ENCODE results near the gene ACTL7A. TPM values are rescaled to one million over a fixed set of nuclear protein-coding genes. Genes with fewer than 3 reads are reported as not detected.

The ACTL7A gene
- total and polyA plus RNA-seq, 2 donors (not counting 1 experiment from before 2014, with no cell fraction given): not detected

DNA sequence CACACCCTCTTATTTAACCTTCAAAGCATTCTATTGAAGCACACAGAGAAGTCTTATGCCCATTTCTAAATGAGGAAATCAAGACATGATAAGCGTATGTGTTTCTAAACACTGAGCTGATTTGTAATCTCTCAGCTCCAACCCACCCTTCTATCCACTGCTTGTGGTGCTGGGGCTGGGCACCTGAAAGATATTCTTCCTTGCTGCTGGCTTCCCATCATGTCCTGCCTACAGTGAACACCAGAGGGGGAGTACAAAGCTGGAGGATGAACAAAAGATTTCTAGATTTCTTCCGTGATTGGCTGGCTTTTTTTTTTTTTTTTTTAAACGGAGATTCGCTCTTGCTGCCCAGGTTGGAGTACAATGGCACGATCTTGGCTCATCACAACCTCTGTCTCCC lies 14.4 kb downstream of the ACTL7A start:
- POLR2A ChIA-PET: no interaction called here
- Histone ChIP-seq H3K79me2 (ENCODE audit: control insufficient read depth, insufficient read depth, low read length) (no peaks in the 10 kb centered on the region), H3K27me3 (replicated peaks in 1 of 4; ENCODE audit: control extremely low read depth in 1 of 4, control insufficient read depth in 3 of 4, insufficient read depth in 4 of 4, low read length in 3 of 4) (no peaks in the 10 kb centered on the region), H3K9ac (ENCODE audit: low read length) (no peak overlapping the region), H3K4me1 (ENCODE audit: control insufficient read depth in 2 of 2, insufficient read depth in 2 of 2, low read length in 2 of 2) (no peaks in the 10 kb centered on the region), H3K4me2 (replicated peaks; ENCODE audit: low read depth, low read length, poor library complexity, severe bottlenecking) (no peak overlapping the region), H3K27ac (ENCODE audit: low read length in 2 of 2) (no peak overlapping the region), H3K4me3 (ENCODE audit: control extremely low read depth in 1 of 5, extremely low read depth in 1 of 5, insufficient read depth in 1 of 5, low read depth in 2 of 5, low read length in 4 of 5) (no peak overlapping the region), H2AFZ (ENCODE audit: insufficient read depth, low read depth, low read length, poor library complexity, severe bottlenecking) (no peak overlapping the region), H3K9me3 (ENCODE audit: control extremely low read depth in 1 of 3, control insufficient read depth in 2 of 3, insufficient read depth in 1 of 3, low read length in 2 of 3) (peaks cover 0 to 4% (median 0%) of the 10 kb centered on the region in 3 donors), H4K20me1 (ENCODE audit: control insufficient read depth, insufficient read depth, low read length, poor library complexity, severe bottlenecking) (no peaks in the 10 kb centered on the region), H3K36me3 (replicated peaks in 1 of 2; ENCODE audit: control extremely low read depth in 1 of 2, control insufficient read depth in 1 of 2, extremely low read depth in 1 of 2, insufficient read depth in 2 of 2, low read length in 1 of 2) (peaks cover 4 to 74% of the 10 kb centered on the region in 2 experiments)
- ATAC-seq (ENCODE audit: low read depth) (no peak), DNase-seq (no peak)
- CTCF ChIA-PET: interaction anchor here (0.9 to 1.2 kb wide), 2 partner anchors 15 to 78 kb away, joined by 3 read pairs; no protein-coding TSS in a partner anchor
- no peak overlapping the region for H3K27ac Mint-ChIP-seq
- TF ChIP-seq EZH2 (IDR thresholded peaks at IDR 0.05; ENCODE audit: borderline replicate concordance, insufficient read depth, low read depth, low read length, poor library complexity, severe bottlenecking): no peak
- TF ChIP-seq, protein P1, sequence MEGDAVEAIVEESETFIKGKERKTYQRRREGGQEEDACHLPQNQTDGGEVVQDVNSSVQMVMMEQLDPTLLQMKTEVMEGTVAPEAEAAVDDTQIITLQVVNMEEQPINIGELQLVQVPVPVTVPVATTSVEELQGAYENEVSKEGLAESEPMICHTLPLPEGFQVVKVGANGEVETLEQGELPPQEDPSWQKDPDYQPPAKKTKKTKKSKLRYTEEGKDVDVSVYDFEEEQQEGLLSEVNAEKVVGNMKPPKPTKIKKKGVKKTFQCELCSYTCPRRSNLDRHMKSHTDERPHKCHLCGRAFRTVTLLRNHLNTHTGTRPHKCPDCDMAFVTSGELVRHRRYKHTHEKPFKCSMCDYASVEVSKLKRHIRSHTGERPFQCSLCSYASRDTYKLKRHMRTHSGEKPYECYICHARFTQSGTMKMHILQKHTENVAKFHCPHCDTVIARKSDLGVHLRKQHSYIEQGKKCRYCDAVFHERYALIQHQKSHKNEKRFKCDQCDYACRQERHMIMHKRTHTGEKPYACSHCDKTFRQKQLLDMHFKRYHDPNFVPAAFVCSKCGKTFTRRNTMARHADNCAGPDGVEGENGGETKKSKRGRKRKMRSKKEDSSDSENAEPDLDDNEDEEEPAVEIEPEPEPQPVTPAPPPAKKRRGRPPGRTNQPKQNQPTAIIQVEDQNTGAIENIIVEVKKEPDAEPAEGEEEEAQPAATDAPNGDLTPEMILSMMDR (IDR thresholded peaks at IDR 0.05): no peak
- no peak overlapping the region for H3K4me3 Mint-ChIP-seq
- H3K4me1 Mint-ChIP-seq: no peaks in the 10 kb centered on the region
- intact Hi-C loops (cut with micrococcal nuclease): no loop called here
- no peaks in the 10 kb centered on the region for H3K9me3 Mint-ChIP-seq (ENCODE audit: insufficient read depth)
- no peaks in the 10 kb centered on the region for H3K27me3 Mint-ChIP-seq
- 100% methylated on average over 1 of the region's 5 CpGs for WGBS (ENCODE audit: insufficient coverage)

DNA sequence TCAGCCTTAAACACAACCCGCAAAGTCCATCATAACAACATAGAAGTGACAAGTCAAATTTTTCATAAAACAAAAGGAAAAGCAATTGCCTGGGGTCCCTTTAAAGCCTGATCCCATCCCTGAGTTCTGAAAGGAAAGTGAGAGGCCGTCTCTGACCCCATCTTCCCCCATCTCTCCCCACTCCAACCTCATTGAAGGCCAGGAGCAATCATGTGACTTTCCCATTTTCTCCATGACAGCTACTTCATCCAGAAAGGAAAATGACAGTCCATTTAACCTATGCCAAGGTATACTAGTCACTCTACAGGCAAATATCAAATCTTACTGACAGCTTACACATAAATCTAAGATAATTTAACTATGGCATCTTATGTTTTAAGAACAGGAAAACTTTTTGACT lies 15.5 kb downstream of the ACTL7A start:
- no peaks in the 10 kb centered on the region for H4K20me1 ChIP-seq (ENCODE audit: control insufficient read depth, insufficient read depth, low read length, poor library complexity, severe bottlenecking)
- H3K4me1 Mint-ChIP-seq: no peaks in the 10 kb centered on the region
- no peak for ATAC-seq (ENCODE audit: low read depth)
- CTCF ChIA-PET: interaction anchor here (0.9 to 1.2 kb wide), 2 partner anchors 14 to 77 kb away, joined by 3 read pairs; no protein-coding TSS in a partner anchor
- no peak overlapping the region for H3K27ac Mint-ChIP-seq
- H3K9me3 ChIP-seq (ENCODE audit: control extremely low read depth in 1 of 3, control insufficient read depth in 2 of 3, insufficient read depth in 1 of 3, low read length in 2 of 3): no peaks in the 10 kb centered on the region
- WGBS (ENCODE audit: insufficient coverage): 100% methylated on average over 1 of the region's 2 CpGs
- no peak overlapping the region for H3K4me3 Mint-ChIP-seq
- DNase-seq: no peak
- H3K27me3 ChIP-seq (replicated peaks in 1 of 4; ENCODE audit: control extremely low read depth in 1 of 4, control insufficient read depth in 3 of 4, insufficient read depth in 4 of 4, low read length in 3 of 4): no peaks in the 10 kb centered on the region
- no peak overlapping the region for H3K4me2 ChIP-seq (replicated peaks; ENCODE audit: low read depth, low read length, poor library complexity, severe bottlenecking)
- H3K27me3 Mint-ChIP-seq: no peaks in the 10 kb centered on the region
- H3K4me3 ChIP-seq (ENCODE audit: control extremely low read depth in 1 of 5, extremely low read depth in 1 of 5, insufficient read depth in 1 of 5, low read depth in 2 of 5, low read length in 4 of 5): no peak overlapping the region
- no peak for TF ChIP-seq EZH2 (IDR thresholded peaks at IDR 0.05; ENCODE audit: borderline replicate concordance, insufficient read depth, low read depth, low read length, poor library complexity, severe bottlenecking)
- TF ChIP-seq, protein P1 (IDR thresholded peaks at IDR 0.05): no peak
- no peaks in the 10 kb centered on the region for H3K9me3 Mint-ChIP-seq (ENCODE audit: insufficient read depth)
- H3K79me2 ChIP-seq (ENCODE audit: control insufficient read depth, insufficient read depth, low read length): no peaks in the 10 kb centered on the region
- no peak overlapping the region for H3K27ac ChIP-seq (ENCODE audit: low read length in 2 of 2)
- no peak overlapping the region for H2AFZ ChIP-seq (ENCODE audit: insufficient read depth, low read depth, low read length, poor library complexity, severe bottlenecking)
- intact Hi-C loops (cut with micrococcal nuclease): no loop called here
- H3K4me1 ChIP-seq (ENCODE audit: control insufficient read depth in 2 of 2, insufficient read depth in 2 of 2, low read length in 2 of 2): no peaks in the 10 kb centered on the region
- peaks cover 8 to 74% of the 10 kb centered on the region in 2 experiments for H3K36me3 ChIP-seq (replicated peaks in 1 of 2; ENCODE audit: control extremely low read depth in 1 of 2, control insufficient read depth in 1 of 2, extremely low read depth in 1 of 2, insufficient read depth in 2 of 2, low read length in 1 of 2)
- POLR2A ChIA-PET: no interaction called here
- H3K9ac ChIP-seq (ENCODE audit: low read length): no peak overlapping the region

Data from B cell (primary cell).